ENCODE measurements around the gene DOCK11.

Gene DOCK11

GRCh38 chrX:118630848-118631247 lies 135.2 kb downstream of the DOCK11 start:
- no peak for DNase-seq (ENCODE audit: low spot score)

- DNase-seq (ENCODE audit: low spot score) = no peak
Observed at GRCh38 chrX:118631586-118631985, 136.0 kb downstream of the DOCK11 start.

GRCh38 chrX:118632862-118633261 lies 137.2 kb downstream of the DOCK11 start:
- no peak for DNase-seq (ENCODE audit: low spot score)

- DNase-seq (ENCODE audit: low spot score) = no peak
Observed at GRCh38 chrX:118633530-118633929, 137.9 kb downstream of the DOCK11 start.

GRCh38 chrX:118634336-118634735 lies 138.7 kb downstream of the DOCK11 start:
- DNase-seq (ENCODE audit: low spot score) = no peak

- DNase-seq (ENCODE audit: low spot score) = peak; percentile 1
Observed at GRCh38 chrX:118637997-118638396, 142.4 kb downstream of the DOCK11 start.

- DNase-seq (ENCODE audit: low spot score) = peak; percentile 24
Observed at GRCh38 chrX:118644378-118644777, 148.8 kb downstream of the DOCK11 start.

- DNase-seq (ENCODE audit: low spot score) = no peak
Observed at GRCh38 chrX:118652717-118653116, 157.1 kb downstream of the DOCK11 start.

- DNase-seq (ENCODE audit: low spot score) = no peak
Observed at GRCh38 chrX:118654331-118654730, 158.7 kb downstream of the DOCK11 start.

- DNase-seq (ENCODE audit: low spot score) = no peak
Observed at GRCh38 chrX:118655561-118656246, 160.1 kb downstream of the DOCK11 start.

- DNase-seq (ENCODE audit: low spot score) = no peak
Observed at GRCh38 chrX:118657413-118657812, 161.8 kb downstream of the DOCK11 start.

- no peak for DNase-seq (ENCODE audit: low spot score)
Observed at GRCh38 chrX:118660085-118660484, 164.5 kb downstream of the DOCK11 start.

- DNase-seq (ENCODE audit: low spot score) = no peak
Observed at GRCh38 chrX:118665204-118665603, 169.6 kb downstream of the DOCK11 start.

- DNase-seq (ENCODE audit: low spot score) = no peak
Observed at GRCh38 chrX:118666521-118666920, 170.9 kb downstream of the DOCK11 start.

- DNase-seq (ENCODE audit: low spot score) = no peak
Observed at GRCh38 chrX:118669435-118669834, 173.8 kb downstream of the DOCK11 start.

- no peak for DNase-seq (ENCODE audit: low spot score)
Observed at GRCh38 chrX:118675326-118675965, 179.8 kb downstream of the DOCK11 start.

GRCh38 chrX:118675966-118676349 lies 180.3 kb downstream of the DOCK11 start:
- DNase-seq (ENCODE audit: low spot score) = no peak

- DNase-seq (ENCODE audit: low spot score) = no peak
Observed at GRCh38 chrX:118677318-118677717, 181.7 kb downstream of the DOCK11 start.

GRCh38 chrX:118679290-118679689 lies 183.7 kb downstream of the DOCK11 start:
- no peak for DNase-seq (ENCODE audit: low spot score)

- no peak for DNase-seq (ENCODE audit: low spot score)
Observed at GRCh38 chrX:118682258-118683014, 186.8 kb downstream of the DOCK11 start.

GRCh38 chrX:118685393-118685792 lies 189.8 kb downstream of the DOCK11 start:
- DNase-seq (ENCODE audit: low spot score) = no peak

- no peak for DNase-seq (ENCODE audit: low spot score)
Observed at GRCh38 chrX:118688935-118689334, 193.3 kb downstream of the DOCK11 start.

- DNase-seq (ENCODE audit: low spot score) = no peak
Observed at GRCh38 chrX:118693843-118694242, 198.2 kb downstream of the DOCK11 start.
